Transverse colon (tissue), 3 donors: ENCODE data around the gene OSBPL9.

Experiments used
- CTCF ChIP-seq, 5 experiments: fragments of 200-600 bp in 3 of 5; fragments of 450-650 bp in 2 of 5; sonication (generic) in 3 of 5; IDR thresholded peaks; 1 replicate in 2 of 5; 2 replicates in 3 of 5; pipeline ENCODE4 v1.5.1; 2016 to 2017; ENCODE audit warnings: antibody characterized with exemption in 5 of 5, inconsistent platforms in 3 of 5, mild to moderate bottlenecking in 2 of 5, moderate library complexity in 1 of 5
- EP300 ChIP-seq: sonication (generic); formaldehyde crosslinking; IDR thresholded peaks from one replicate; pipeline ENCODE4 v1.6.1; 2017; ENCODE audit warnings: antibody characterized with exemption, low read depth
- POLR2A ChIP-seq: fragments of 450-650 bp; IDR thresholded peaks from one replicate; pipeline ENCODE4 v1.6.1; 2016; ENCODE audit warnings: antibody characterized with exemption, mild to moderate bottlenecking, moderate library complexity

GRCh38 chr1:51675177-51675780 is 58.4 kb downstream of the OSBPL9 start:
- TF ChIP-seq CTCF (IDR thresholded peaks at IDR 0.05), result no peak
- no peak for TF ChIP-seq POLR2A
- no peak for TF ChIP-seq EP300
